CMK (cell line): Measurements from ENCODE around the gene RPL36.

ENCODE experiments used
- DNase-seq: peaks from one replicate; pipeline ENCODE4 v3.0.0-alpha.2; 2010; ENCODE audit warnings: low read depth

The RPL36 gene

GRCh38 chr19:5690125-5690954 is at the start of gene RPL36:
Gene RPL36, plus strand, starts transcription at chr19:5690295. Its CDS starts 213 bp downstream, at chr19:5690508.
- peak; percentile 93 for DNase-seq

- no peak for DNase-seq
Measured at GRCh38 chr19:5641171-5641570, 48.9 kb upstream of the RPL36 start.

GRCh38 chr19:5642204-5642603 is 47.9 kb upstream of the RPL36 start:
- DNase-seq, result no peak

GRCh38 chr19:5643060-5643459 is 47.0 kb upstream of the RPL36 start:
- DNase-seq, result no peak

- no peak for DNase-seq
Measured at GRCh38 chr19:5644037-5644436, 46.1 kb upstream of the RPL36 start.

- no peak for DNase-seq
Measured at GRCh38 chr19:5645409-5645808, 44.7 kb upstream of the RPL36 start.

- no peak for DNase-seq
Measured at GRCh38 chr19:5646703-5647102, 43.4 kb upstream of the RPL36 start.

- DNase-seq, result no peak
Measured at GRCh38 chr19:5648464-5648863, 41.6 kb upstream of the RPL36 start.

- DNase-seq, result no peak
Measured at GRCh38 chr19:5651361-5651760, 38.7 kb upstream of the RPL36 start.

- DNase-seq, result no peak
Measured at GRCh38 chr19:5652261-5652660, 37.8 kb upstream of the RPL36 start.

GRCh38 chr19:5654931-5655330 is 35.2 kb upstream of the RPL36 start:
- DNase-seq, result no peak

GRCh38 chr19:5655412-5655811 is 34.7 kb upstream of the RPL36 start:
- DNase-seq, result no peak

GRCh38 chr19:5661483-5661882 is 28.6 kb upstream of the RPL36 start:
- no peak for DNase-seq

- DNase-seq, result no peak
Measured at GRCh38 chr19:5663904-5664303, 26.2 kb upstream of the RPL36 start.

- DNase-seq, result no peak
Measured at GRCh38 chr19:5664515-5664914, 25.6 kb upstream of the RPL36 start.

GRCh38 chr19:5665781-5666513 is 24.1 kb upstream of the RPL36 start:
- no peak for DNase-seq

GRCh38 chr19:5666921-5667610 is 23.0 kb upstream of the RPL36 start:
- DNase-seq, result no peak

GRCh38 chr19:5667751-5668271 is 22.3 kb upstream of the RPL36 start:
- DNase-seq, result no peak

- DNase-seq, result no peak
Measured at GRCh38 chr19:5669212-5669611, 20.9 kb upstream of the RPL36 start.

- DNase-seq, result no peak
Measured at GRCh38 chr19:5671600-5671999, 18.5 kb upstream of the RPL36 start.

GRCh38 chr19:5672708-5673459 is 17.2 kb upstream of the RPL36 start:
- DNase-seq, result no peak

GRCh38 chr19:5673752-5674151 is 16.3 kb upstream of the RPL36 start:
- no peak for DNase-seq
